DOHH2 (cell line): ENCODE measurements around the gene DOK3.
A peak's percentile ranks its signal among the peaks of the same experiment; 100 is the strongest.

Experiments
- EZH2phosphoT487 ChIP-seq: fragments of 200-600 bp; sonication (generic); IDR thresholded peaks from 2 replicates; pipeline ENCODE4 v1.6.1; 2017; ENCODE audit warnings: borderline replicate concordance, mild to moderate bottlenecking, antibody characterized with exemption, low read length, moderate library complexity, mixed read lengths
- TF ChIP-seq, protein P1 (sequence below): fragments of 200-600 bp; sonication (generic); IDR thresholded peaks from one replicate; pipeline ENCODE4 v1.5.1; 2014; ENCODE audit warnings: antibody characterized with exemption, mild to moderate bottlenecking, low read depth, low read length; ENCODE audit not compliant: poor library complexity, severe bottlenecking

DNA sequence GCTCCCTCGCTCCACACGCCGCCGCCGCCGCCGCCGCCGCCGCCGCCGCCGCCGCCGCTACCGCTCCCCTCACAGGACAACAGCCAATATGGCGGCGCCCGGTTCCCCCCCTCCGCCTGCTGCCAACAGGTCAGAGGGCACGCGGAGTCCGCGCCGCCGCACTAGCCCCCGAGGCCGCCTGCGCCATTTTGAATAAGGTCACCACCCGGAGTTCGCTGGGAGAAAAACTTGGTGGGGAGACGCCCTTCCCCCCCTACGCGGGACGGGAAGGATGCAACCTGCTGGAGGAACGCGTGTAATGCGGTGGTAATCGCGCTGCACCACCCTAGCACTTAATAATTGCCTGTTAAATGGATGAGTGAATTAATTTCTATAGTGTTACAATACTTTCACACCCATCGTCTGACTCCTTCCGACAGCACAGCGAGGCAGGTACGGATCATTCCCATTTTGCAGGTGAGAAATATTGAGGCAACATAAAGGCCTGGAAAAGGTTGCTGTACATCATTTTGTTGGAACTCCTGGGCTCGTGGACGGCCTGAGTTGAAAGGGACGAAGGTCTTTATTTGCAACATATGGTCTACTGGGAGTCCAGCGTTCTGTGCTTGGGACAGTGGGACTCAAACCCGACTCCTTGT is 45.0 kb upstream of the DOK3 start, which contains the start of gene FAM193B:
- TF ChIP-seq, protein P1, sequence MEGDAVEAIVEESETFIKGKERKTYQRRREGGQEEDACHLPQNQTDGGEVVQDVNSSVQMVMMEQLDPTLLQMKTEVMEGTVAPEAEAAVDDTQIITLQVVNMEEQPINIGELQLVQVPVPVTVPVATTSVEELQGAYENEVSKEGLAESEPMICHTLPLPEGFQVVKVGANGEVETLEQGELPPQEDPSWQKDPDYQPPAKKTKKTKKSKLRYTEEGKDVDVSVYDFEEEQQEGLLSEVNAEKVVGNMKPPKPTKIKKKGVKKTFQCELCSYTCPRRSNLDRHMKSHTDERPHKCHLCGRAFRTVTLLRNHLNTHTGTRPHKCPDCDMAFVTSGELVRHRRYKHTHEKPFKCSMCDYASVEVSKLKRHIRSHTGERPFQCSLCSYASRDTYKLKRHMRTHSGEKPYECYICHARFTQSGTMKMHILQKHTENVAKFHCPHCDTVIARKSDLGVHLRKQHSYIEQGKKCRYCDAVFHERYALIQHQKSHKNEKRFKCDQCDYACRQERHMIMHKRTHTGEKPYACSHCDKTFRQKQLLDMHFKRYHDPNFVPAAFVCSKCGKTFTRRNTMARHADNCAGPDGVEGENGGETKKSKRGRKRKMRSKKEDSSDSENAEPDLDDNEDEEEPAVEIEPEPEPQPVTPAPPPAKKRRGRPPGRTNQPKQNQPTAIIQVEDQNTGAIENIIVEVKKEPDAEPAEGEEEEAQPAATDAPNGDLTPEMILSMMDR = peak; percentile 23
- TF ChIP-seq EZH2phosphoT487 = no peak
